HG03196 (cell line): ENCODE data around the gene RSBN1L.
"Not testable (repeated sequence)": the region's sequence is repeated elsewhere in the genome, so short reads cannot be mapped to it uniquely, and the experiment has no call there.

Source experiments
- ATAC-seq: cut with Tn5 transposase; IDR thresholded peaks from one replicate; pipeline ENCODE4 v1.9.1; 2021; ENCODE audit not compliant: unreplicated experiment

RSBN1L gene

DNA sequence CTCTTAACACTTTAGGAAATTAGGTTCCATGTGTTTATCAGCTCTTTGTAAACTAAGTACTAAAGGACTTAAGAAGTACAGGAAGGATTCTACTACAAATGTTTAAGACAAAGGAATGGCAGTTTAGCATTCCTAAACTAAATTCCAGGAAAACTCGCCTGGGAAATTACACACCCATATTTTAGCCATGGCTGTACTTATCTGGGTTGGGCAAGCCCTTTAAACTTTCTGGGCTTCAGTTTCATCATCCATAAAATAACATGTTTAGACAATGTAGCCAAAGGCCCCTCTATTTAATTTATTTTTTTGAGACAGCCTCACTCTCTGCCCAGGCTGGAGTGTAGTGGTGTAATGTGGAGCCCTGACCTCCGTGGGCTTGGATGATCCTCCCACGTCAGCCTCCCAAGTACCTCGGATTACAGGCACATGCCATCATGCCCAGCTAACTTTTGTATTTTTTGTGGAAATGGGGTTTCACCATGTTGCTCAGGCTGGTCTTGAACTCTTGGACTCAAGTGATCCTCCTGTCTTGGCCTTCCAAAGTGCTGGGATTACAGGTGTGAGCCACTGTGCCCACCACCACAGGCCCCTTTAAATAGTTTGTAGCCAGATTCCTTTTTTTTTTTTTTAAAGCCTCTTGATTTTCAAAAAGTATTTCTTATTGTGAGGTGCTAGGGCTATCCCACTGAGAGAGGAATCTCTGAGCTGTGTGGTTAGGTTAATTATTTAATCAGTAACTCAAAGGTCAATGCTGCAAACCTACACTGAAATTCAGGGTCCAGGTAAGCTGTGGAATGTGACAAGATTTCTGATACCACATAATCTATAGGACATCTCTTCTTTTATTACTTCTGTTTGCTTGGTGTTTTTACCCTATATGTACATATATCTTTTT lies 69.9 kb downstream of the RSBN1L start:
- ATAC-seq = no peak

DNA sequence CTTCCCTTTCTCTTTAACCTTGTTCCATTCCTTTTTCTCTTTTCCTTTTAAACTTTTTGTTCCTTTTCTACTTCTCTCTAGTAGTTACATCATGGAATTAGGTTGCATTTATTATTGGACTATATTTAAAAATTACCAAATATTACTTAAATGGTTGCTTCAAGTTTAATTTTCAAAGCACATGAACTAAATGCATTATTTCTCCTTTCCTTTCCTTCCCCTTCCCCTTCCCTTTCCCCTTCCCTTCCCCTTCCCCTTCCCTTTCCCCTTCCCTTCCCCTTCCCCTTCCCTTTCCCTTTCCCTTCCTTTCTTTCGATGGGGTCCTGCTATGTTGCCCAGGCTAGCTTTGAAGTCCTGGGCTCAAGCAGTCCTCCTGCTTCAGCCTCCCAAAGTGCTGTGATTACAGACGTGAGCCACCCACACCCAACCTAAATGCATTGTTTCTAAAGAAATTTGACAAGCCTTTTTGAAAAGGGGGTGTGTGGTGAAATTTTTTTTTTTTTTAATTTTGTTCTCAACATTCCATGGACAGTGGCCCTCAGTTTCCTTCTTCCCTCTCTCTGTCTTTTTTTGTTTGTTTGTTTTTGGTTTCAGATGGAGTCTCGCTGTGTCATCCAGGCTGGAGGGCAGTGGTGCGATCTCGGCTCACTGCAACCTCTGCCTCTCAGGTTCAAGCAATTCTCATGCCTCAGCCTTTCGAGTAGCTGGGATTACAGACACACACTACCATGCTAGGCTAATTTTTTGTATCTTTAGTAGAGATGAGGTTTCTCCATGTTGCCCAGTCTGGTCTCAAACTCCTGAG lies 70.7 kb downstream of the RSBN1L start:
- ATAC-seq = no peak

DNA sequence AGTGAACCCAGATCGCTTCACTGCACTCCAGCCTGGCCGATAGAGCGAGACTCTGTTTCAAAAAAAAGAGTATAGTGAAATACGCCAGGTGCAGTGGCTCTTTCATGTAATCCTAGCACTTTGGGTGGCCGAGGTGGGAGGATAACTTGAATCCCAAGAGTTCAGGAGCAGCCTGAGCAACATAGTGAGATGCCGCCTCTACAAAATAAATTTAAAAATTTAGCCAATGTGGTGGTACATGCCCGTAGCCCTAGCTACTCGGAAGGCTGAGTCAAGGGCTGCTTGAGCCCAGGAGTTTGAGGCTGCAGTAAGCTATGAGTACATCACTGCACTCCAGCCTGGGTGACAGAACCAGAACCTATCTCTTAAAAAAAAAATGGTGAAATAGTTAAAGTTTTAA lies 74.1 kb downstream of the RSBN1L start:
- ATAC-seq = no peak

DNA sequence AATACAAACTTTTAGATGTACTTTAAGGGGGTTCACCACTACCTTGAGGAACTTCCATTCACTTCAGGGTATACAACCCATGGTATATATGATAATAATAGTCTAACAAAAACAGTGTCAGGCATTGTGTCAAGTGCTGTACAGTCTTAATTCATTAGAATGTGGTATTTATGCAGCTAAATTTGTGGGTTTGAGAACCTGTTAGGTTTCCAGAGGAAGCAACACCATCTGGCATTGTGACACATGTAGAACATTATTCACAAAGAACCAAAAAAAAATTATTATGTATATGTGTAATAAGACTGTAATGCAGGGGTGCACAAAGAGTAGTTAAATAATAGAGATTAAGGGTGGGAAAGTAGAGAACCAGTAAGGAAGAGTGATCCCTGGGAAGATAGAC lies 75.6 kb downstream of the RSBN1L start:
- no peak for ATAC-seq

DNA sequence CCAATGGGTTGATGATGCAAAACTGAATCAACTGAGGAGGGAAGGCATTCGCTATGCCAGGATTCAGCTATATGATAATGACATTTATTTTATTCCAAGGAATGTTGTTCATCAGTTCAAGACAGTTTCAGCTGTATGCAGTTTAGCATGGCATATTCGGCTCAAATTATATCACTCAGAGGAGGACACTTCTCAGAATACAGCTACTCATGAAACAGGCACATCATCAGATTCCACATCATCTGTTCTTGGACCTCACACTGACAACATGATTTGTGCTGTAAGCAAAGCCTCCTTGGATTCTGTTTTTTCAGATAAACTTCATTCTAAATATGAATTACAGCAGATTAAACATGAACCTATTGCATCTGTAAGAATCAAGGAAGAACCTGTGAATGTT lies 82.3 kb downstream of the RSBN1L start:
- no peak for ATAC-seq

DNA sequence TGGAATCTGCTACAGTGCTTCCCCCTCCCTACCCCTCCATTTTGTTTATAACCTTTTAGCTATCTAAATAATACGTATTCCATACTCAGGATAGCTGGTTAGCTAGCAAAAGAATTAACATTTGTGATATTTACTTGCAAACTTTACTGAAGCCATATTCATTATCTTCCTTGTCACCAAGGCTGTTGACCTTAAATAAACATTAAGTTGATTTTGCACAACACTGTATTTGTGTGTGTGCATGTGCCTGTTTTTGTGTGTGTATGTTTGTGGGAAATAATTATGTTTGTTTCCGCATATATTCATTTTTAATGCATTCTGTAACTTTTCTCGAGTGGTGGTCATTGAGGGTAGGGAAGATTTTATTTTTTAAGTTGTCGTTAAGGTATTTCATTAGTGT lies 86.1 kb downstream of the RSBN1L start:
- no peak for ATAC-seq

DNA sequence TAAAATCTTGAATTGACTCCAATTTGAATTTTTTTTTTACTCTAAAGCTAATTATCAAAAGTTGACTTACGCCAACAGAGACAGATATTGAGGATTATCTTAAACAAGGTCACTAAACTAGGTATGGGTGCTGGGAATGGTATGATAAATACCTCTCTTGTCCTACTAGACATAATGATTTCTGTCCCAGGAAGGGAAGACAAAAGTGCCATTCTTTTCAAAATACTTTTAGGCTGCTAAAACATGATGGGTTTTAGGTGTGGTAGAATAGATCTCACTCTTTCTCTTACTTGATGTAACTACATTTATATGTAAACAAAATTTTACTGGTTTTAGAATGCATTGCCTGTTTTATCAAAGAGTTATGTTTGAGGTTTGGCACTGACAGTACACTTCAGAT lies 86.9 kb downstream of the RSBN1L start:
- ATAC-seq = no peak

DNA sequence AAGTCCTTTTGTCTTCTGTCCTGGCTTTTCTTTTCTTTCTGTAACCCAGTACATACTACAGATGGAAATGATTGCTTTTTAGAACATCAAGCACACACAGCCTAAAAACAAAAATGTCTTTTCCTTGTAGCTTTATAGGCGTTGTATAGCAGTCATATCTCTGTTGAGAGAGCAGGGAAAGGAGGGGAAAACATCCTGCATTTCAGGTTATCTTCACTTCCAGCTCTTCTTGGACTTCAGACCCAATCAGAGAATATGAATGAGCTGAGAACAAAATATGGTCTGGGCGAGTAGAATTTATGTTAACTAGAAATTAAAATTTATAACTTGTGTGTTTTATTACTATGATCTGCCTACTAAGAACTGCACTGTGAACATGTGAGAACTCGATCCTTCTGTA lies 87.3 kb downstream of the RSBN1L start:
- ATAC-seq = no peak

DNA sequence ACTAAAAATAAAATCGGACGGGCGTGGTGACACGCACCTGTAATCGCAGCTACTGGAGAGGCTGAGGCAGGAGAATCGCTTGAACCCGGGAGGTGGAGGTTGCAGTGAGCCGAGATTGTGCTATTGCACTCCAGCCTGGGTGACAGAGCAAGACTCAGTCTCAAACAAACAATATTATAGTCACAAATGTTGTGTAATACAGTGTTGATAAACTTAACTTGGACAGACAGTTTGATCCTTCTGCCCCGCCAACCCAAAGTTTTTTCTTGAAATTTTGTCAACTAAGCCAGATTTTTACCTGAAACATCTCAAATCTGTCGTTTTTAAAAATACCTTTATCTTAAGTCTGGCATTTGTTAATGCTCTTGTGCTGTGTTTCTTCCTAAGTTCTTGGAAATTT lies 88.2 kb downstream of the RSBN1L start:
- ATAC-seq = not testable (repeated sequence)

DNA sequence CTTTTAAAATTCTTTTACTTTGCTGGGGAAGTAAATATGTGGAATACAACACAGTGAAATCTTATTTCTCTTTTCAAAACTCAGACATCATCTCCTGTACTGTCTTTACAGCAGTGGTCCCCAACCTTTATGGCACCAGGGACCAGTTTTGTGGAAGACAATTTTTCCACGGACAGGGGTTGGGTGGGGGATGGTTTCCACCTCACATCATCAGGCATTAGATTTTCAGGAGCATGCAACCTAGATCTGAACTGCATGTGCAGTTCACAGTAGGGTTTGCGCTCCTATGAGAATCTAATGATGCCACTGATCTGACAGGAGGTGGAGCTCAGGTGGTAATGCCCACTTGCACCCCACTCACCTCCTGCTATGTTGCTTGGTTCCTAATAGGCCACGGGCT lies 89.8 kb downstream of the RSBN1L start:
- ATAC-seq = no peak

DNA sequence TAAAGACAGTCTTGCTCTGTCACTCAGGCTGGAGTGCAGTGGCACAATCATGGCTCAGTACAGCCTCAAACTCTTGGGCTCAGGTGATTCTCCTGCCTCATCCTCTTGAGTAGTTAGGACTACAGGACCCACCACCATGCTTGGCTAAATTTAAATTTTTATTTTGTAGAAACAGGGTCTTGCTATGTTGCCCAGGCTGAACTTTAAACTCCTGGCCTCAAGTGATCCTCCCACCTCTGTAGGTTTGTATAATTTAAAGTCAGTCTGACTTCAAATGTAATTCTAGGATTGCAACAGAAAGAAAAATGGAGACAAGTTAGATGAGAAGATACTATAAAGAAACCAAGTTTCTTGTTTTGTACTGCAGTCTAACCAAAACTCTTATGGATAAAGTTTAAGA lies 90.5 kb downstream of the RSBN1L start:
- no peak for ATAC-seq

DNA sequence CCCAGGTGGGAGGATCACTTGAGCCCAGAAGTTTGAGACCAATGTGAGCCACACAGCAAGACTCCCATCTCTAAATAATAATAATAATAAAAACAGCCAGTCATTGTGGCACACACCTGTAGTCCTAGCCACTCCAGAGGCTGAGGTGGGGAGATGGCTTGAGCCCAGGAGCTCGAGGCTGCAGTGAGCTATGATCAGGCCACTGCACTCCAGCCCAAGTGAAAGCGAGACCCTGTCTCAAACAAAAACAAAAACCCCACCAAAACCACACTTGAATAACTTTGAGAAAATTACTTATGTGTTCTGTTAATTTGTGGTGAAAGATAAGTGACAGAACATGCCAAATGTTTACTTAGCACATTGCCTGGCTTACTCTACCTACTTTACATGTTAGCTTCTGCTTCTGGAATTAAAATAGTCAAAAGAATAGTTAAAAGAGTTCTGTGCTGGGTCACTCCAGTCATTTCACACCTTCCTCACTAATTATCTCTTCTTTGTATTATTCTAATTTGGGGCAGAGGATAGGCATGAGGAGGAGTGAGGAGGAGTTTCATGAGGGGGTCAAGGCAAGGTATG lies 92.2 kb downstream of the RSBN1L start:
- ATAC-seq = no peak

DNA sequence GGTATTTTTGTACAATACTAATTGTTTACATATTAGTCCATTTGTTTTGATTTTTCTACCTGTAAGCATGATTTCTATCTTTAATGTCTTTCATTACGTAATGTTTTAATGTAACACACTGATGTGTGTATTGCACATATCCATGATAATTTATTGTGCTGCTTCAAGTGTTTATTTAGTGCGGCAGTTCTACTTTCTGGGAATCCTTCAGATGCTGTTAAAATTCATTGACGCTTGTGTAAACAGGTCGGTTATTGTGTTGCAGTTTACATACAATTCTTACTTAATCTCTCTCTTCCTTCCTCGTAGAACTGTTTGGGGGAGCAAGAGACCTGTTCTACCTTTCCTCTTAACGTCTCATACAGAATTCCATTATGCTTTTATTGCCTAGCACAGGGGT lies 95.1 kb downstream of the RSBN1L start:
- no peak for ATAC-seq

DNA sequence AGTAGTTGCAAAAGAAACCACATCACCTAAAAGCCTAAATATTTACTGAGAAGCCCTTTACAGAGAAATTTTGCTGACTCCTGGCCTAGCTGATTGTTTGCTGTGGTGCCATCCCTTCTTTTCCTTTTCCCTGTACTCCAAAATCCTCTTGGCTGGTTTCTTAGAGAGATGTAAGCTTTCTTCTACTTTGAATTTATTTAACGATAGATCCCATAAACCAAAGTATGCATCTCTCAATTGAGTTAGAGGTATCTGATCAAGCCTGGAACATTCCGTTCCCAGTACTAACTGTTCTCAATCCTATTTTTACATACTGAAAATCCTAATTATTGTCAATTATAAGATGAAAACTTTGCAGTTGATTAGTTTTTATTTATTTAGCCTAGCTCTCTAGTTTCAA lies 95.7 kb downstream of the RSBN1L start:
- no peak for ATAC-seq

DNA sequence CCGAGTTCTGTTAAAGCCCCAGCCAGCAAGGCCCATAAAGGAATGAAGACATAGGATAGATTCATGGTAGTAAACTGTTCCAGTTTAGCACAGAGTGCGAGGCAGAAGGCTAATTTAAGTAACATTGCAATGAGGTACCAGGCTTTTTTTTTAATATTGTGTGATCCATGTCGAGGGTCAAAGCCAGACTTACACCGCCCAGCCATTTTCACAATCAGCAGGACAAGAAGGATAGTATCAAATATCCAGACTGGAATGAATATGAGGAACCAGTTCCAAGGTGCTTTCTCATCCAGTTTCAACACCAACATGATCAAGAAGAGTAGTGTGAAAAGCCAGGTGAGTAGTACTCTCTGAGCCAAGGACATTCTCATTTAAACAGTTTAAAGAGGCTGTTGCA lies 97.7 kb downstream of the RSBN1L start:
- ATAC-seq = no peak

DNA sequence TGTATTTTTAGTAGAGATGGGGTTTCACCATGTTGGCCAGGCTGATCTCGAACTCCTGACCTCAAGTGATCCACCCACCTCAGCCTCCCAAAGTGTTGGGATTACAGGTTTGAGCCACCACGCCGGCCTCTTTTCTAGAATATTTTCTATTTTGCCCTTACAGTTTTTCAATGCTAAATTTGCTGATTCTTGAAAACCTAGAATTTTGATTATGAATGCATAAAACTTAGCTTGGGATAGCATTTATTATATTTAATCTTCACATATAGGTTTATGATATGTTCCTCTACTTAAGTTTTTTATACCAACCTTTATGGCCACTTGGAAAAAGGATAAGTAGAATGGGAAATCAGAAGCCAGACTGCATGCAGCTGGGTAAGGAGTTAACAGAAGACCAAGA lies 99.8 kb downstream of the RSBN1L start:
- ATAC-seq = no peak

DNA sequence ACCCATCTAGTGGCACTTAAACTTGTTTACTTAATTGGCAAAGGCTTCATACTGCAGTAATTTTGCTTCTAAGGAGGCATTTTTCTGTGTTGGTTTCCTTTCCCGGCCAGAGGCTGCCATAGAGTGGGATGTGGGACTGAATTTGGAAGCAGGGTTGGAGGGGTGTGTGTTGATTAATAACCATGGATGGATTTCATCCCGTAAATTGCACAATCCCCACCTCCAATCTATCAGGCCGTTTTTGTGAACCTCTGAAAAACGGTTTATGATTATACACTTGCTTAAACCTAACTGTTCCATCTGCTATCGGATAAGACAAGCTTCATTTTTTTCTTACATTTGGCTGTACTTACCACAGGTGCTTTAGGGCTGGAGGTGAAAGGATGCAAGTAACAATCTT lies 100.7 kb downstream of the RSBN1L start:
- no peak for ATAC-seq

DNA sequence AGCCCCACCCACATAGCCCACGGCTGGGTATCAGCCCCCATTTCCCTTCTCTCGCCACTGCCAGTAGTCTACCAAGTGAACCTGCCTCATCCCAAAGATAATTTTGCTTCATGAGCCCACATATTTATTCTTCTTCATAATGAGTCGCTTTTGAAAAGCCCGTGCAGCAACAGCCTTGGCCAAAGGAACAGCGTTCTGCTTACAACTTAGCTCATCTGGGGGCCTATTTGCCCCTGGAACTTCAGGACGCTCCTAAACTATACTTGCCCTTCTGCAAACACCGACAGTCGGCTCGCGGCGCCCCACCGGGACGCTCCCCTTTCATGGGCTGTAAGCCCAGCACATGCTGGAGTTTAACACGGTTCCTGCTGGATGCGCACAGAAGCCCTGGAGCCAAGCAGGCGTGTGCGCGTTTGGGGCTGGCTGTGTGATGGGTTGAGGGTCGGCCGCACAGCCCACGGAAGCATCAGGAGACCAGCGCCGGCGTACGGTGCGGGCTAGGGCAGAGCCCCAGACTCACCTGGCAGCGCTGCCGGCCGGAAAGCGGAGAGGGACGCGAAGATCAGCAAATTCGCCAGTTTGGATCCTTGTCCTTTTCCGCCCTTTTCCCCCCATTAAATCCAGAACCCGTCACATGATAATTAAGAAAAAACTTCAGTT lies 101.6 kb downstream of the RSBN1L start:
- ATAC-seq = peak; percentile 24

DNA sequence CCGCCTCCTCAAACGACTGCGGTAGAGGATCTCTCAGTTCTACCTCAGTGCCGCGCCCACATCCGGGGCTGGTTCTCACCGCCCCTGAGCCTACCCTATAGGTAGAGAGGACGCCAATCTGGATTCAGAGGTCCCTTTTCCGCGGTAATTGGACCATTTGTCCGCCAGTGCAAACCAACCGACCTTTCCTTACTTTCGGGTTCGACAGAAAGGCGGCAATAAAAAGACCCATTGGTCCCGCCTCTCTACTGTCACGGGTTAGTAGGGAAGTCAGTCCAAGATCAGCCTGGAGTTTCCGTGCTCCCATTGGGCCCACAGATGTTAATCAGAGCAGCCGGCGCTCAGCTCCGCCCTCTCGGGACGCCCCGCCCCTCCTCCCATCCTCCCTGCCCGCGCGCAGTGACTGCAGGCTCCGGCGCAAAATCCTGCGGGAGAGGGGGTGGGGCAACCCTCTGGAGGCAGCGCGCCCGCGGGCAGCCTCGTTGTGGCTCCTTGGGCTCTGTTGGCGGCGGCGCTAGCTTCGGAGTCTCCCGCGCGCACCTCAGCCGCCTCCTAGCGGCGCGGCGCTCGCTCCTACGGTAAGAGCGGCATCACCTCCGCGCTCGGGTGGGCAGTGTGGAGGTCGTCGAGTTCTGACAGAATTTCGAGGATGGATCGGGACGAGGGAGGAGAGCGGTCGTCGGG lies 102.3 kb downstream of the RSBN1L start, which contains the start of the genes PHTF2 and TMEM60:
Gene PHTF2, plus strand, starts transcription at position 380 of the 684 bp plus-strand sequence.
Gene TMEM60, minus strand, starts transcription at position 41 of the 684 bp plus-strand sequence. CDS start 4,061 bp downstream, outside the sequence.
- peak; percentile 92 for ATAC-seq
